GM19397 (cell line): Measurements from ENCODE around the gene PLCB1.

ENCODE experiments used
- ATAC-seq: cut with Tn5 transposase; IDR thresholded peaks from one replicate; pipeline ENCODE4 v1.9.1; 2021; ENCODE audit warnings: mild to moderate bottlenecking, moderate library complexity; ENCODE audit not compliant: unreplicated experiment

The PLCB1 gene

GRCh38 chr20:8292793-8293192, 160.7 kb downstream of the PLCB1 start:
- ATAC-seq = no peak

GRCh38 chr20:8293750-8294149, 161.7 kb downstream of the PLCB1 start:
- ATAC-seq = no peak

DNA sequence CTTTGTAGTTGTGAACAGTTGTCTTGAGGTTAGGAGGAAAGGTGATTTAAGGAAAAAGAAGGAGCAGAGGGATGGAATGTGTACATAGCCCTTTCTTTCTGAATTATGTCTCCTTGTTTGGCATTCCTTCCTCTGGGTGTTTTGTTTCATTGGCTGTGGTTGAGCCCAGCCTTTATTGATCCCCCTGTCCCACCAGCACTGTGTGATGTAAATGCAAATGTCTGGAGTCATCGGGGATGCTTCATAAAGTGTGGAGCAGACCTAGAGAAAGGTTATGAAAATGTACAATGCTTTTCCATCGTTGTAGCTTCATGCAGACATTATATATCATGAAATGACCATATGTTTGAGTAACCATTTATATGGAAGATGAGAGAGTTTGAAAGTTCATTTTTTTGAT, 164.5 kb downstream of the PLCB1 start:
- no peak for ATAC-seq

DNA sequence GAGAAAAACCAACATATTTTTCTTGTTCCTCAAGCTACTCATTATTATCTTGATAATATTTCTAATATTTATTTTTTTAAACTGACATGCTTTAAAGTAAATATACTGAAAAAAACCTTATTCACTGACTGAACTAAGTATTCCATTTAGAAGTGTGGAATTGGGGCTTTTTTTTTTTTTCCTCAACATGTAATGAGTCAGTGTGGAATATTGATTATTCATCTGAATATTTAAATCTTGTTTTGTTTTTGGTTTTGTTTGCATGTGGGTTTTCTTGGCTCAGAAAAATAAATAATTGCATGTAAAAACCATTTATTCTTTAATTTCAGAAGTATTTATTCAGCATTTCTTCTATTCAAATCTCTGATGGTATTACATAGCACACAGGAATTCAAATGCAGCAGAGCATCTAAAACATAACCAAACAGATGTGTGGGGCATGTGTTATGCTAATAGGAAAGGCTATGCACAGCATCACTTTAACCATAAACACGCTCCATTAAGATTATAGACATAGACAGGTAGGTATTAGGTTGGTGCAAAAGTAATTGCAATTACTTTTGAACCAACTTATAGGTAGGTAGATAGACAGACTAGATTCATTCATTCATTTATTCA, 166.5 kb downstream of the PLCB1 start:
- ATAC-seq = no peak

DNA sequence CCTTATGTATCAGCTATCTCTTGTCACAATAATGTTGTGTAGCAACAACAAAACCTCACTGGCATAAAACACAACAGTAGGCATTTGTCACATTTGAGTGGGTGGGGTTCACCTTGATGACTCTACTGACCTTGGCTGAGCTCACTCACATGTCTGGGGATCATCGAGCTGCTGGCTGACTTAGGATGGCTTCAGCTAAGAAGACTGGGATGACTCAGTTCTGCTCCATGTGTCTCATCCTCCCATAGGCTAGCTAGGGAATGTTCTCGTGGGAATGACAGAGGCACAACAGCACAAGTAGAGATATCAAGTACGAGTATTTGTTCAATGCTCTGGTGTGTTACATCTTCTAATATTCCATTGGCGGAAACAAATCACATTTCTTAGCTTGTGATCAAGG, 167.9 kb downstream of the PLCB1 start:
- no peak for ATAC-seq

- no peak for ATAC-seq
Observed at GRCh38 chr20:8301655-8302054, 169.6 kb downstream of the PLCB1 start.

DNA sequence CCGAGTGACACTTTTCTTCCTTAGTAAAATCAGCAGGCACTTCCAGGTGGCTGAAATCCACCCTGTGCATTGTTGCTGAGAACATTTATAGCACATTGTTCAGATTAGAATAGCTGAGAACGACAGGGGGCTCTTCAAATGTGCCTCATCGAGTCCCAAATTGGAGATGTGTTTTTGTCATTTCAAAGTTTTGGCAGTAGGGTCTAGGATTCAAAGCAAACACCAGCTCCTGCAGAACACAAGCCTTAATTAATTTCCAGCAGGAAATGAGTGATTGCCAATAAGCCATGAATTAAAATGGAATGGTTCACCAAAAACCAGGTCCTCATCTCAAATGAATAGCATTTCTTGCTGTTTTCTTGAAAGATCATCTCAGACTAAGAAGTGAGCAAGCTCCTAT, 171.6 kb downstream of the PLCB1 start:
- ATAC-seq = no peak

DNA sequence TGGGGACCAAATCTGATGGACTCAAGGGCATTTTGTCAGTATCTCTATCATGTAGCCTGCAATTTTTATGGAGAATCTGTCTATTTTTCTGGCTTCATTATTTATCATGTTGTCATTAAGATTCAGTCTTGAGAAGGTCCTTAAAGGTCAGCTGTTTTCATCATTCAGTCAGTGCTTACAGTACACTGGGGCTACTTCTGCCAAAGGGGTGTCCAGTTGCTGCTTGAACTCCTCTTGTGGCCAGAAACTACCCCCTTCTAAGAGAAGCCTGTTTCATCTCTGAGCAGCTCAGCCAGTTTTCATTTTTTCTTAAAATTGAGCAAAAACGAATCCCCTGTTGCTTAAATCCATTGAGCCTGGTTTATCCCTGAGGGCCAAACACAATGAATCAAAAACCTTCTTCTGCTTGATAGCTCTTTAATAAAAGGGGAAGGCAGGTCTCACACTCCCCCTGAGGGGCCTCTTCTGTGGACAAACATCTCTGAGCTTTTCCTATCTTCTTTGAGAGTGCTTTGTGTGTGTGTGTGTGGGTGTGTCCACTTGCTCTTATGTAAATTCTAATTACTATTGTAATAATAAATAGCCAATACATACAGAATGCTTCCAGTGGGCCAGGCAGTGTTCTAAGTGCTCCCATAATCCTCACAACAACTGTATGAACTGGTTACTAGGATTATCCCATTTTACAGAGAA, 172.2 kb downstream of the PLCB1 start:
- ATAC-seq = no peak

DNA sequence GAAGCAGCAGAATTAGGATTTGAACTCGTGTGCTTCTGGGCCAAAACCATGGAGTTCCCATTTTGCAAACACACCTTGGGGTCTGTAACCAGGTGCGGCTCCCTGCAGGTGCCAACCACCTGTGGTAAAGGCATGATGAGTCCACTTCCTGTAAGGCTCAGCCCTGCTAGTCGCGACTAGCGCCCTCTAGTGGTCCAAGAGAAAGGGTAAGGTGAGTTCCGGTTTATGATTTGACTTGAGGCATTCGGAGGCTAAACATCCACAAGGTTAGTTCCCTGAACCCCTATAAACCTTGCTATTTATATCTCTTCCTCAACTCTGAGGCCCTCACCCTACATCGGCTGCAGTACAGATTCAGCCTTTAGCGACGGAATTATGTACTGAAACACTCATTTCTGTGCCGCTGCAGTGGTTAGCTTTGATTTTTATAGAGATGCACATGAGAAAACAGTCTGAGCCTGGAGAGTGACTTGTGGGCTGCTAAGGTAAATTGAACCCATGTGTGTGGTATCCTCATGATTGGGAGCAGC, 173.4 kb downstream of the PLCB1 start:
- ATAC-seq = peak; percentile 80

DNA sequence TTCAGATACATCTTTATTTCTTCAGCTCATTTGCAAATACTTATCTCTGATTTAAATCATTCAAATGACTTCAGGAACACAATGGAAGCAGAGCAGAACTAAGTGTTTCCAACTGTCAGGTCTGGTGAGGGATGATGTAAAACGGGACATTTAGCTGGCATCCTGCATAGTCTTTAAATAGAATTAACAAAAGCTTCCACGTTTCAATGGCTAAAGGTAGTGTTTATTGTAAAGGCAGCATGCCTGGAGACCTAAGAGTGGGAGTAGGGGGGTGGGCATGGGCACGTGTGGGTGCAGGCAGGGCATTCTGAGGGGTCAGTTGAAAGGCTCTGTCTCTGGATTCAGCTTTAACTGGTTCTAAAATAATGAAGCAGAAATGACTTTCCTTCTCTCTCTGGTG, 174.9 kb downstream of the PLCB1 start:
- ATAC-seq = no peak

DNA sequence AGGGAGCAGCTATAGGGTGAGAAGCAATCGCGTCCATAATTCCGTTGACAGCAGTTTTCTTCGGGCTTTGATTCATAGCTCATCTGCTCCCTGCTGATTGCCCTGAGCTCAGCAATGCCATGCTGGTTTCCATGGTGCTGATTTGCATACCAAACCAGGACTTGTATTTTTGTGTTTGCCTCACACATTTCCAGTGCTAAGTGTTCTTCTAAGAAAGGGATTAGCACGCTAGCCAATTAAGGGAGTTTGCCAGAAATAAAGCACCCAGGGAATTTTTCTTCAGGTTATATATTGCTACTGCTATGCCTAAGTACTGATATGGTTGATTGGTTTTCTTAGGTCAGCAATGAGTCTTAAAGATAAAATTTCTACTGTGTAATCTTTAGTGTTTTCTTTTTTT, 177.6 kb downstream of the PLCB1 start:
- no peak for ATAC-seq

DNA sequence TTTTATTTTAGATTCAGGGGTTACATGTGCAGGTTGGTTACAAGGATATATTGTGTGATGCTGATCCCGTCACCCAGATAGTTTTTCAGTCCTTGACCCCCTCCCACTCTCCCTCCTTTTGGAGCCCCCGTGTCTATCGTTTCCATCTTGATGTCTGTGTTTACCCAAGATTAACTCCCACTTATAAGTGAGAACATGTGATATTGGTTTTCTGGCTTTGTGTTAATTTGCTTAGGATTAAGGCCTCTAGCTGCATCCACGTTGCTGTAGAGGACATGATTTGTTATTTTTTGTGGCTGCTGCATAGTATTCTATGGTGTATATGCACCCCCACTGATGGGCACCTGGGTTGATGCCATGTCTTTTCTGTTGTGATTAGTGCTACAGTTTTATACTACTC, 178.6 kb downstream of the PLCB1 start:
- no peak for ATAC-seq

GRCh38 chr20:8313073-8313472, 181.0 kb downstream of the PLCB1 start:
- no peak for ATAC-seq

DNA sequence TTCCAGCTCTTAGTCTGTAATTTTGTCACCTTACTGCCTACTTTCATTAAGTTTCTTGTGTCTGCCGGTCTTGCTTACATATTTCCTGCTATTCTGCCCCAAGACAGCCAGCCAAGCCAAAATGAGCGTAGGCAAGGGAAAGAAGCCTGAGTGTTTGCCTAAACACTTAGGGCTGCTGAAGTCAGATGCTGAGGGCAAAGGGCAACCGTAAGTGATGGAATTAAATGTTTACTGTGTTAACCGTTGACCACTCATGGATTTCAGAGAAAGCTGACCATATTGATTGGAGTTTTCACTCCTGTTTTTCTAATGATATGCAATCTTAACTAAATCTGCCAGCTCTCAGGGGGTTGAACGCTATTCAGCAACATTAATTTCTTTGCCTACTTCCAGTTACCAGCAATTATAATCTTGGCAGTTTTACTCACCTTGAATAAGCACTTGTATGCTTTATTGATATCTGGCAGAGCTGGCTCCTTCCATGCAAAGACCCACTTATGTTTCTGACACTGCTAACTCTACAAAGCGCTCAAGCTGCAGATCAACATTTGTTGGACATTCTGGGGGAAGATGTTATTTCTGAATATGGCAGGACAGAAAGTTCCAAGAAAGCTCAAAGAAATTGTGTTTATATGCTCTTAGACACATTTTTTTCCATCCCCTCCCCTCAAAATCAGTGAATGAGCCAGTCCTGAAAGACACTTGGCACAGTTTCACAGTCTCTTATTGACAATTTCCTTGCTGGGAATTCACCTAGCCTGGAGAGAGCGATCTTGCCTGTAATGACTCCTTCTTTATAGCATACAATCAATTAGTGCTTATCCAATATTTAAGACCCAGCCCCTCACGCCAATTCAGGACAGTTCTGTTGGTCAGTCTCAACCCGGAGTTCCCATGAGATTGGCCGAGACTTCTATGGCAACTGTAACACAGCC, 183.8 kb downstream of the PLCB1 start:
- ATAC-seq = no peak

- no peak for ATAC-seq
Observed at GRCh38 chr20:8317448-8317847, 185.4 kb downstream of the PLCB1 start.

GRCh38 chr20:8318965-8319625, 187.0 kb downstream of the PLCB1 start:
- ATAC-seq = no peak

DNA sequence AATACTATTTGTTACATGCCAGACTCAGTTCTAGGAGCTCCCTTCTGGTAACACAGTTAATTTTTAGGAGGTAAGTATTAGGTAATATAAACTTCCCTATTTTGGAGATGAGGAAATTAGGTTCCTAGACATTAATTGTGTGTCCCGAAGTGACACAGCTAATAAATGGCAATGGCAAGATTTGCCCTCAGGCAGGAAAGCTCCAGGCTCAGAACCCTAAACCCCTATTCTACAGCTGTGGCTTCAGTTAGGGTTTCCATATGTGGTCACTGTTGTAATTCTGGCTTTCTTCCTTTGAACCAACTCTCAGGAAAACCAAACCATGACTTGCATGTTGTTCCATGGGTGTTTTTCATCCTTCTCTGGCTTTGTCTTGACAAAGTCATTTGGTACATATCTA, 188.2 kb downstream of the PLCB1 start:
- ATAC-seq = no peak

- no peak for ATAC-seq
Observed at GRCh38 chr20:8321001-8321400, 188.9 kb downstream of the PLCB1 start.

GRCh38 chr20:8322662-8323217, 190.7 kb downstream of the PLCB1 start:
- no peak for ATAC-seq

GRCh38 chr20:8326191-8326590, 194.1 kb downstream of the PLCB1 start:
- ATAC-seq = no peak

DNA sequence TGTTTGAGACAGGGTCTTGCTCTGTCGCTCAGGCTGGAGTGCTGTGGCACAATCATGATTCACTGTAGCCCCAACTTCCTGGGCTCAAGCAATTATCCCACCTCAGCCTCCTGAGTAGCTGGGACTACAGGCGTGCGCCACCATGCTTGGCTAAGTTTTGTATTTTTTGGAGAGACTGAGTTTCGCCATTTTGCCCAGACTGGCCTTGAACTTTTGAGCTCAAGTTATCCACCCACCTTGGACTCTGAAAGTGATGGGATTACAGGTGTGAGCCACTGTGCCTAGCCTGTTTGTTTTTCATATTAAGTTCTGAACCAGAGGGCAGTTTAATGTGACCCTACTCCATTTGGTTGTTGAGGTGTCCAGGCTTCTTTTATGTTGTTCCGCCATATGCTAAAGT, 194.8 kb downstream of the PLCB1 start:
- ATAC-seq = no peak
